RWPE2 (cell line): ENCODE data around the gene ASTN1.

Experiments
- ATAC-seq: fragments of 200-7000 bp; cut with Tn5 transposase; 3 replicates; pipeline ENCODE4 v1.9.1; 2021; ENCODE audit warnings: low read depth
- DNase-seq: peaks from one replicate; pipeline ENCODE4 v3.0.0-alpha.2; 2020; ENCODE audit warnings: low spot score
- H3K27ac ChIP-seq: fragments of 450-650 bp; 2 replicates; pipeline ENCODE4 v1.5.1; 2017; ENCODE audit warnings: mild to moderate bottlenecking; ENCODE audit not compliant: poor library complexity, severe bottlenecking
- H3K27me3 ChIP-seq: fragments of 250-450 bp; sonication (Bioruptor Pico); 2 replicates; pipeline ENCODE4 v1.5.1; 2021; ENCODE audit warnings: mild to moderate bottlenecking, moderate library complexity; ENCODE audit not compliant: insufficient read depth, poor library complexity, severe bottlenecking
- H3K36me3 ChIP-seq: fragments of 250-450 bp; sonication (Bioruptor Pico); 2 replicates; pipeline ENCODE4 v1.5.1; 2020; ENCODE audit warnings: low read depth, mild to moderate bottlenecking, moderate library complexity
- H3K4me1 ChIP-seq: fragments of 250-450 bp; sonication (Bioruptor Pico); 2 replicates; pipeline ENCODE4 v1.5.1; 2021; ENCODE audit warnings: mild to moderate bottlenecking, moderate library complexity; ENCODE audit not compliant: insufficient read depth, poor library complexity, severe bottlenecking
- H3K4me3 ChIP-seq: fragments of 250-450 bp; sonication (Bioruptor Pico); 2 replicates; pipeline ENCODE4 v1.5.1; 2021; ENCODE audit warnings: mild to moderate bottlenecking, moderate library complexity; ENCODE audit not compliant: severe bottlenecking
- H3K9me3 ChIP-seq: fragments of 250-450 bp; sonication (Bioruptor Pico); 2 replicates; pipeline ENCODE4 v1.5.1; 2021; ENCODE audit warnings: mild to moderate bottlenecking, moderate library complexity; ENCODE audit not compliant: severe bottlenecking
- CTCF ChIP-seq: fragments of 450-650 bp; IDR thresholded peaks from one replicate; pipeline ENCODE4 v1.5.1; 2017; ENCODE audit warnings: mild to moderate bottlenecking, moderate library complexity; ENCODE audit not compliant: poor library complexity, severe bottlenecking

The ASTN1 gene

GRCh38 chr1:176931526-176931925 is 233.0 kb downstream of the ASTN1 start:
- H3K36me3 ChIP-seq = no peaks in the 10 kb centered on the region
- no peak overlapping the region for H3K4me3 ChIP-seq
- no peaks in the 10 kb centered on the region for H3K4me1 ChIP-seq
- no peaks in the 10 kb centered on the region for H3K9me3 ChIP-seq
- H3K27me3 ChIP-seq = peaks cover 4% of the 10 kb centered on the region
- H3K27ac ChIP-seq = no peak overlapping the region
- no peak for ATAC-seq
- DNase-seq = no peak
- TF ChIP-seq CTCF = no peak

GRCh38 chr1:176926330-176927086 is 238.0 kb downstream of the ASTN1 start:
- no peak for TF ChIP-seq CTCF
- H3K4me3 ChIP-seq = no peak overlapping the region
- no peak overlapping the region for H3K27ac ChIP-seq
- DNase-seq = no peak
- H3K4me1 ChIP-seq = no peaks in the 10 kb centered on the region
- H3K27me3 ChIP-seq = no peaks in the 10 kb centered on the region
- no peak for ATAC-seq
- no peaks in the 10 kb centered on the region for H3K9me3 ChIP-seq
- no peaks in the 10 kb centered on the region for H3K36me3 ChIP-seq

GRCh38 chr1:176925223-176925622 is 239.3 kb downstream of the ASTN1 start:
- no peaks in the 10 kb centered on the region for H3K4me1 ChIP-seq
- ATAC-seq = no peak
- H3K36me3 ChIP-seq = no peaks in the 10 kb centered on the region
- H3K27me3 ChIP-seq = no peaks in the 10 kb centered on the region
- no peaks in the 10 kb centered on the region for H3K9me3 ChIP-seq
- H3K4me3 ChIP-seq = no peak overlapping the region
- DNase-seq = no peak
- no peak for TF ChIP-seq CTCF
- H3K27ac ChIP-seq = no peak overlapping the region

GRCh38 chr1:176923283-176923682 is 241.2 kb downstream of the ASTN1 start:
- Histone ChIP-seq H3K9me3 (no peaks in the 10 kb centered on the region), H3K36me3 (no peaks in the 10 kb centered on the region), H3K4me1 (no peaks in the 10 kb centered on the region), H3K27me3 (peaks cover 9% of the 10 kb centered on the region), H3K27ac (no peak overlapping the region), H3K4me3 (no peak overlapping the region)
- ATAC-seq = no peak
- DNase-seq = no peak
- TF ChIP-seq CTCF = no peak
